ENCODE measurements around the gene KANK3.
A peak's percentile ranks its signal among the peaks of the same experiment; 100 is the strongest.

Gene KANK3

DNA sequence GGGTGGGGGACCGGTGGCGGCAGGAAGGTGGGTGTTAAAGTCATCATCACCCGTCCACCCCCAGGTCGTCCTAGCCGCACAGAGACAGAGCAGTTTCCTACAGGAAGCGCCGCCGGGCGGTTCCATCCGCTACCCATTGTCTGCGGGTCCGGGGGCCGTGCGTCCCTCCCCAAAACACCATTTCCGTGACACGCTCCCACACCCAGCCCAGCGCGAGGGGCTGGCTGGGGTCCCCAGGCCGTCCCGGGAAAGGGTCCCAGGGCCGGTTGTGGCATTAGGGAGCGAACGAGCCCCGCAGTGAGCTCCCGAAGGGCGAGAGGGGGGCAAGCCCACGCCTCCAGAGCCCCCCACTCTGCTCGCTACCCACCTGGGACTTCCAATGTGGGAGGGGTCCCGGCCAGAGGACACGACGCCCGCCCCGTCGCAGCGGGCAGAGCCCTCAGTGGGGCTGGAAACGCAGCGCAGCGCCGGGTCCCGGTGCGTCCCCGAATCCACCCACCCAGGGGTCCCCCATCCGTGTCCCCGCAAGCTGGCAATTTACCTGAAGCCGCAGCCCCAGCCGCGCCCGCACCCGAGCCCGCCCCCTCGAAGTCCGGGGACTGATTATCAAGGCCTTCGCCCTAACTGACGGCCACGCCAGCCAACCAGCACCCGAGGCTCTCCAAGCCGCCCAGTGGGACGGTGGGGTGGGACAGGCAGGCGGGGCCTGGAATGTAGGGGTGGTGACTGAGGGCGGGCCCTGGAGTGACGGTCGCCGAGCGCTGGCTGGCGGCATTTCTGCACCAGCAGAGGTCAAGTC lies at the start of gene KANK3:
TSS of gene KANK3 (minus strand) at position 579 of the 799 bp plus-strand sequence. CDS start 5,434 bp downstream, outside the sequence.
- H3K27ac ChIP-seq = no peak within 1 kb of the TSS
- DNase-seq = peak; percentile 98
- peaks cover 4% of the 10 kb centered on the region for H3K27me3 ChIP-seq (ENCODE audit: insufficient read depth, low read depth, severe bottlenecking)
- no peaks in the 10 kb centered on the region for H3K36me3 ChIP-seq
- no peaks in the 10 kb centered on the region for H3K9me3 ChIP-seq (ENCODE audit: severe bottlenecking)
- TF ChIP-seq, protein P1, sequence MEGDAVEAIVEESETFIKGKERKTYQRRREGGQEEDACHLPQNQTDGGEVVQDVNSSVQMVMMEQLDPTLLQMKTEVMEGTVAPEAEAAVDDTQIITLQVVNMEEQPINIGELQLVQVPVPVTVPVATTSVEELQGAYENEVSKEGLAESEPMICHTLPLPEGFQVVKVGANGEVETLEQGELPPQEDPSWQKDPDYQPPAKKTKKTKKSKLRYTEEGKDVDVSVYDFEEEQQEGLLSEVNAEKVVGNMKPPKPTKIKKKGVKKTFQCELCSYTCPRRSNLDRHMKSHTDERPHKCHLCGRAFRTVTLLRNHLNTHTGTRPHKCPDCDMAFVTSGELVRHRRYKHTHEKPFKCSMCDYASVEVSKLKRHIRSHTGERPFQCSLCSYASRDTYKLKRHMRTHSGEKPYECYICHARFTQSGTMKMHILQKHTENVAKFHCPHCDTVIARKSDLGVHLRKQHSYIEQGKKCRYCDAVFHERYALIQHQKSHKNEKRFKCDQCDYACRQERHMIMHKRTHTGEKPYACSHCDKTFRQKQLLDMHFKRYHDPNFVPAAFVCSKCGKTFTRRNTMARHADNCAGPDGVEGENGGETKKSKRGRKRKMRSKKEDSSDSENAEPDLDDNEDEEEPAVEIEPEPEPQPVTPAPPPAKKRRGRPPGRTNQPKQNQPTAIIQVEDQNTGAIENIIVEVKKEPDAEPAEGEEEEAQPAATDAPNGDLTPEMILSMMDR (IDR thresholded peaks at IDR 0.05; ENCODE audit: low read depth, low read length) = no peak
- H3K4me3 ChIP-seq (ENCODE audit: low read depth, low read length) = peak within 1 kb of the TSS; percentile 62

DNA sequence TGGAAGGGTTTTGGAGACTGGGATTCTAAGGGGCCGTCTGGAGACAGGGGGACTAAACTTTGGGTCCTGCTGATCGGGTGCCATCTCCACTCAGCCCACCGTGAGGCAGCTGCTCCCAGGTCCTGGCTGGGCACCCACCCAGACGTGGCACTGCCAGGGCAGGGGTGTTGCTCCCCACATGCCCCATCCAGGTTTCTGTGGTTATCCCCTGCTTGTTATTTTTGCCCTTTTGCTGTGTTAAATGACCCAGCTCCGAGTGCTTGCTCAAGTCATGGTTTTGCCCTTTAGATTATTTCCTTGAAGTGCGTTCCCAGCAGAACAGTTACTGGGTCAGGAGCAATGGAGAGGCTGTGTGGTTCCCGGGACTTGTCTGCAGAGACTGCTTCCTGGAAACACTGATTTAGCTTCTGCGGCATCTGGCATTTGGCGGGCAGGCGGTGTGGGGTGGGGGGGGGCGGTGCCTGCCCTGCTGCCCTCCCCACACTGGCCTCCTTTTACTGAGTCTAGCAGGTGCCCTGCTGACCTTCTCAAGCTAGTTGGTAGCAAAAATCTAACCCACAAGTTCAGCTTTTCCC lies 49.0 kb upstream of the KANK3 start:
- Histone ChIP-seq H3K27ac (no peak overlapping the region), H3K36me3 (peaks cover 17% of the 10 kb centered on the region), H3K9me3 (ENCODE audit: severe bottlenecking) (no peaks in the 10 kb centered on the region), H3K4me3 (ENCODE audit: low read depth, low read length) (no peak overlapping the region), H3K27me3 (ENCODE audit: insufficient read depth, low read depth, severe bottlenecking) (no peaks in the 10 kb centered on the region)
- no peak for DNase-seq
- TF ChIP-seq, protein P1 (IDR thresholded peaks at IDR 0.05; ENCODE audit: low read depth, low read length) = no peak

DNA sequence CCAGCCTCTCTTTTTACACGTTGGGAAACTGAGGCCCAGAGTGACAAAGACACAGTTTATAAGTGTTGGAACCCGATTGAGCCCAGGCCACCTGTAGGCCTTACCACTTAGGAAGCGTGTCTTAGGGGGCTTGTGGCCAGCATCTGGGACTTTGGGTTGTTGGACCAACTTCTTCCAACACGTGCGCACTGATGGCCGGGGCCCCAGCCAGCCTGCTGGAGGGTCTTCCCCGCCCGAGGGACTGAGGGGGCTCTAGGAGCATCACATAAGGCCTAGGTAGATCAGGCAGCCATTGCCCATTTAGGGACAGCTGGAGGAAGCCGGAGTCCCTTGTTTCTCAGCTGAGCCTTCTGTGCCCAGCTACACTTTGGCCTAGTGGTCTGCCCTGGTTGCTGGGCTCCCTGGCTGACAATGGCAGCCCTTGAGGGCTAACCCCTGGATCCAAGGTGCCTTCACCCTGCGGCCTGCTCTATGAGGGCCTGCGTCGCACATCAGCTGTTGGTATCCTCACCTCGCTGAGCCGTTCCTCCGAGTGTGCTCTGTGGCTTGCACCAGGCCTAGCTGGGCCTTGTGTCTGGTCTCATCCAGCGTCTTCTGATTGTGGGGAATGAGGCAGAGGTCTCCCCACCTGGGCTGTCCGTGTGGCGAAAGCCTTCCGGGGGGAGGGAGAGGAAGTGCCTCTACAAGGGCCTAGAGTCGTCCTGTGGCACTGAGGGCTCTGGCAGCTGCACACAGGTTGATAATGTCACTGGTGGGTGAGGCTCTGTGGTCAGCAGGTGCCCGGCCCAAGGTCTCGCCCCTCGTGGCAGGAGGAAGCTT lies 48.3 kb upstream of the KANK3 start:
- Histone ChIP-seq H3K27ac (no peak overlapping the region), H3K27me3 (ENCODE audit: insufficient read depth, low read depth, severe bottlenecking) (no peaks in the 10 kb centered on the region), H3K4me3 (ENCODE audit: low read depth, low read length) (no peak overlapping the region), H3K9me3 (ENCODE audit: severe bottlenecking) (no peaks in the 10 kb centered on the region), H3K36me3 (peaks cover 20% of the 10 kb centered on the region)
- TF ChIP-seq, protein P1 (IDR thresholded peaks at IDR 0.05; ENCODE audit: low read depth, low read length) = no peak
- no peak for DNase-seq

DNA sequence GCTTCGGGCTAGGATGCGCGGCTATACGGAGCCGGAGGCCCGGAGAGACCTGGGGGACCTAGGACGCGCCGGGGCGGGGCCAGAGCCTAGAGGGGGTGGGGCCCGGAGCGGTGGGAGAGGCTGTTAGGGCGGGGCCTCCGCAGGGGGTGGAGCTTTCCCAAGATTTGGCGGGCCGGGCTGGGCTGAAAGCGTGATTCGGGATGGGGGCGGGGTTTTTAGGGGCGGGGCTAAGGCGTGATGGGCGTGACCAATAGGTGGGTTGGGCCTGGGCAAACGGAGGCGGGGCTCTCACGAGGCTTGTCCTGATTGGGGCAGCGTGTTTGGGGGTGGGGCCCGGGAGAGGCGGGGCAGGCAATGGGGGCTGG lies 47.5 kb upstream of the KANK3 start:
- H3K27ac ChIP-seq = peak overlapping the region; percentile 99

DNA sequence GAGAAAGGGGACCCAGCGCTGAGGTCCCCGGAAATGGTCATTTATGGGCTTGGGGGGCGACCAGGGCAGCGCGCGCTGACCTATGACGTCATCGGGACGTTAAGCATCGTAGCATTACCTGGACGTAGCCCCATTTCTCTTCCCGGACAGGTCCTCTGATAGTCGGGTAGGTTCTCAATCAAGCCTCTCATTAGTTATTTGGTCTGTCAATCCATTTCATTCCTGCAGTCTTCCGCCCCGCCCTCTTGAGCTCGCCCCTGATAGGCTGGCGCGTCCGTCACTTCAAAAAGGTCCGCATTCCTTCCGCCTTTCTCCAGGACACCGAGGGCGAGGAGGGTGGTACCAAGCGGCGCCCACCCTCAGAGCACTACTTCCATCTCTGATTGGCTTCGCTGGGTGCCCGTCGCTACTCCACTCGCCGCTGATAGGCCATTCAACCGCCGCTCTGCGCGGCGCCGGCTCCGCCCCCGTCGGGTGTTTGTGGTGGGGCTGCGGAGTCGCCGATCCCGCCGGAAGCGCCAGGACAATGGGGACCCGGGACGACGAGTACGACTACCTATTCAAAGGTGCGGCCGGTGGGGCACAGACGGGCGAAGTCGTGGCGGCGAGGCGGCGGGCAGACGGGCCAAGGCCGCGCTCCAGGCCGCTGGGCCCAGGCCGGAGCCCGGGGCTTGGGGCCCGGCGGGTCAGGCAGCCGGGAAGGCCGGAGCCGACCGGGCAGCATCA lies 47.0 kb upstream of the KANK3 start, which contains the start of gene RAB11B:
TSS of gene RAB11B (plus strand) at position 470 of the 726 bp plus-strand sequence. CDS start at position 527, 57 bp downstream.
- Histone ChIP-seq H3K27me3 (ENCODE audit: insufficient read depth, low read depth, severe bottlenecking) (no peaks in the 10 kb centered on the region), H3K9me3 (ENCODE audit: severe bottlenecking) (no peaks in the 10 kb centered on the region), H3K27ac (peak within 1 kb of the TSS; percentile 99), H3K4me3 (ENCODE audit: low read depth, low read length) (peak within 1 kb of the TSS; percentile 60), H3K36me3 (peaks cover 9% of the 10 kb centered on the region)
- TF ChIP-seq, protein P1 (IDR thresholded peaks at IDR 0.05; ENCODE audit: low read depth, low read length) = no peak
- peak; percentile 99 for DNase-seq

More for the DNA sequence above, 47.5 kb upstream of the KANK3 start:
- Histone ChIP-seq H3K4me3 (ENCODE audit: low read depth, low read length) (peak overlapping the region; percentile 60), H3K36me3 (peaks cover 13% of the 10 kb centered on the region), H3K9me3 (ENCODE audit: severe bottlenecking) (no peaks in the 10 kb centered on the region), H3K27me3 (ENCODE audit: insufficient read depth, low read depth, severe bottlenecking) (no peaks in the 10 kb centered on the region)
- DNase-seq = peak; percentile 95
- TF ChIP-seq, protein P1 (IDR thresholded peaks at IDR 0.05; ENCODE audit: low read depth, low read length) = no peak

Measured in WERI-Rb-1 (cell line).